CD14-positive monocyte (primary cell): ENCODE measurements around the gene SYNJ2. TPM values are rescaled to one million over a fixed set of nuclear protein-coding genes. Genes with fewer than 3 reads are reported as not detected.

Experiments
- DNase-seq, 3 donors: peaks; one replicate each; pipeline ENCODE4 v3.0.0-alpha.2; 2011 to 2022
- H2AFZ ChIP-seq: 2 replicates; pipeline ENCODE4 v1.6.0; 2012; ENCODE audit warnings: mild to moderate bottlenecking, low read depth, low read length, inconsistent platforms; ENCODE audit not compliant: insufficient read depth, poor library complexity, severe bottlenecking
- H3K27ac ChIP-seq, 2 donors: 1 replicate in 1 of 2; 2 replicates in 1 of 2; pipeline ENCODE4 v1.5.1; 2012 to 2013; ENCODE audit warnings: low read length in 2 of 2, control low read depth in 1 of 2, inconsistent platforms in 1 of 2, low read depth in 1 of 2, mild to moderate bottlenecking in 1 of 2
- H3K27me3 ChIP-seq, 2 donors: one replicate each; pipeline versions ENCODE4 v1.6.0 to v1.6.1; 2011 to 2013; ENCODE audit warnings: low read length in 2 of 2; ENCODE audit not compliant: control insufficient read depth in 2 of 2, insufficient read depth in 2 of 2
- H3K36me3 ChIP-seq, 2 donors: replicated peaks in 1 of 2; 1 replicate in 1 of 2; 2 replicates in 1 of 2; pipeline versions ENCODE4 v1.5.1 to v1.6.1; 2012 to 2013; ENCODE audit warnings: low read length in 2 of 2, control low read depth in 1 of 2, inconsistent platforms in 1 of 2, mild to moderate bottlenecking in 1 of 2; ENCODE audit not compliant: insufficient read depth in 2 of 2, control insufficient read depth in 1 of 2
- H3K4me1 ChIP-seq, 2 donors: 1 replicate in 1 of 2; 2 replicates in 1 of 2; pipeline versions ENCODE4 v1.5.1 to v1.6.1; 2012 to 2013; ENCODE audit warnings: low read length in 2 of 2, control low read depth in 1 of 2, inconsistent platforms in 1 of 2, mild to moderate bottlenecking in 1 of 2, moderate library complexity in 1 of 2; ENCODE audit not compliant: insufficient read depth in 2 of 2, control insufficient read depth in 1 of 2
- H3K4me2 ChIP-seq: replicated peaks from 2 replicates; pipeline ENCODE3; 2012; ENCODE audit warnings: low read length, moderate library complexity, mild to moderate bottlenecking; ENCODE audit not compliant: poor library complexity, severe bottlenecking; ENCODE audit errors: extremely low read depth
- H3K4me3 ChIP-seq, 3 experiments: fragments of 200-600 bp in 1 of 3; sonication (generic) in 1 of 3; replicated peaks in 1 of 3; 1 replicate in 2 of 3; 2 replicates in 1 of 3; pipeline ENCODE4 v1.5.1; 2011 to 2013; ENCODE audit warnings: low read length in 3 of 3, mild to moderate bottlenecking in 3 of 3, control low read depth in 2 of 3, low read depth in 2 of 3, inconsistent platforms in 1 of 3, moderate library complexity in 1 of 3
- H3K79me2 ChIP-seq: 2 replicates; pipeline ENCODE4 v1.6.0; 2012; ENCODE audit warnings: mild to moderate bottlenecking, control low read depth, inconsistent platforms, low read length, moderate library complexity; ENCODE audit not compliant: insufficient read depth
- H3K9ac ChIP-seq: 2 replicates; pipeline ENCODE4 v1.6.0; 2017; ENCODE audit warnings: low read length, mild to moderate bottlenecking; ENCODE audit not compliant: insufficient read depth, poor library complexity, severe bottlenecking
- H3K9me3 ChIP-seq, 2 donors: replicated peaks in 1 of 2; 1 replicate in 1 of 2; 2 replicates in 1 of 2; pipeline versions ENCODE4 v1.5.1 to v1.6.1; 2012 to 2013; ENCODE audit warnings: low read length in 2 of 2, control low read depth in 1 of 2; ENCODE audit not compliant: control insufficient read depth in 1 of 2, insufficient read depth in 1 of 2
- H4K20me1 ChIP-seq: 2 replicates; pipeline ENCODE4 v1.6.0; 2012; ENCODE audit warnings: mild to moderate bottlenecking, low read length, control low read depth, moderate library complexity; ENCODE audit not compliant: insufficient read depth
- H3K27ac Mint-ChIP-seq, 7 donors: one replicate each; pipeline ENCODE4 v1.8.0; 2020; ENCODE audit warnings: mild to moderate bottlenecking in 7 of 7, mixed read lengths in 7 of 7, moderate library complexity in 6 of 7, inconsistent platforms in 2 of 7
- H3K27me3 Mint-ChIP-seq, 3 donors: one replicate each; pipeline ENCODE4 v1.8.0; 2021 to 2022; ENCODE audit warnings: low read depth in 3 of 3, mild to moderate bottlenecking in 3 of 3, mixed read lengths in 3 of 3, moderate library complexity in 3 of 3, inconsistent platforms in 1 of 3
- H3K36me3 Mint-ChIP-seq, 2 donors: one replicate each; pipeline ENCODE4 v1.8.0; 2020; ENCODE audit warnings: mixed read lengths in 2 of 2, inconsistent platforms in 1 of 2, mild to moderate bottlenecking in 1 of 2
- H3K4me1 Mint-ChIP-seq: one replicate; pipeline ENCODE4 v1.8.0; 2020; ENCODE audit warnings: mild to moderate bottlenecking, mixed read lengths
- H3K4me3 Mint-ChIP-seq, 2 donors: one replicate each; pipeline ENCODE4 v1.8.0; 2020; ENCODE audit warnings: mild to moderate bottlenecking in 2 of 2, mixed read lengths in 2 of 2, moderate library complexity in 1 of 2
- H3K9me3 Mint-ChIP-seq, 7 donors: one replicate each; pipeline ENCODE4 v1.8.0; 2020 to 2022; ENCODE audit warnings: mixed read lengths in 7 of 7, mild to moderate bottlenecking in 6 of 7, moderate library complexity in 6 of 7, inconsistent platforms in 2 of 7
- WGBS: methylation state at CpG from one replicate; pipeline ENCODE4 v1.1.5; 2013; ENCODE audit warnings: missing lambda C conversion rate; ENCODE audit not compliant: insufficient coverage; 5-methylcytosine and 5-hydroxymethylcytosine counted together
- intact Hi-C, 2 donors: fragments of 100-400 bp; cut with micrococcal nuclease; formaldehyde crosslinking; loops; one replicate each; pipeline versions ENCODE4 v1.15.0 to v1.15.1; 2023
- polyA plus RNA-seq, 3 donors: library from polyadenylated mRNA; depleted of rRNA in 1 of 3; unstranded in 2 of 3; stranded (reverse) in 1 of 3; fragments of 300-500 nt in 2 of 3; fragments of >200 nt in 1 of 3; fragmentation: Illumina TruSeq in 2 of 3; gene quantifications; 1 replicate in 2 of 3; 2 replicates in 1 of 3; pipeline ENCODE4 v1.2.3, GENCODE V29; 2012 to 2021
- TF ChIP-seq, protein P1 (sequence below): fragments of 200-600 bp; IDR thresholded peaks from one replicate; pipeline ENCODE4 v1.8.0; 2022; ENCODE audit warnings: antibody characterized with exemption, mild to moderate bottlenecking

SYNJ2 gene
- polyA plus RNA-seq, 3 donors, result 0.82 to 2.0 (median 1.6) TPM

DNA sequence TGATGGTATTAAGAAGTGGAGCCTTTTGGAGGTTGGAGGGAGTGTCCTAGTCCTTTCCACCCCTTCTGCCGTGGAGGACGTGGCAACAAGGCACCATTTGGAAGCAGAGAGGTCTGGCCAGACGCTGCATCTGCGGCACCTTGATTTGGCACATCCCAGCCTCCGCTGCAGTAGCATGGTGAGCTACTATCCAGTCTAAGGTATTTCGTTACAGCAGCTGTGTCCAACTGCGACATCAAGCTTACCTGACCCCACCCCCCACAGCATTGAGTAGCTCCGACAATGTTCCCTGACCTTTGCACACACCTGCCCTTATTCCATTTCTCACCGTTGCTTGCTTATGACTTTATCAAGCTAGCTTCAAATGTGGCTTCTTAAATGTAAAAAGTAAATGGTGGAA lies 29.8 kb upstream of the SYNJ2 start:
- TF ChIP-seq, protein P1, sequence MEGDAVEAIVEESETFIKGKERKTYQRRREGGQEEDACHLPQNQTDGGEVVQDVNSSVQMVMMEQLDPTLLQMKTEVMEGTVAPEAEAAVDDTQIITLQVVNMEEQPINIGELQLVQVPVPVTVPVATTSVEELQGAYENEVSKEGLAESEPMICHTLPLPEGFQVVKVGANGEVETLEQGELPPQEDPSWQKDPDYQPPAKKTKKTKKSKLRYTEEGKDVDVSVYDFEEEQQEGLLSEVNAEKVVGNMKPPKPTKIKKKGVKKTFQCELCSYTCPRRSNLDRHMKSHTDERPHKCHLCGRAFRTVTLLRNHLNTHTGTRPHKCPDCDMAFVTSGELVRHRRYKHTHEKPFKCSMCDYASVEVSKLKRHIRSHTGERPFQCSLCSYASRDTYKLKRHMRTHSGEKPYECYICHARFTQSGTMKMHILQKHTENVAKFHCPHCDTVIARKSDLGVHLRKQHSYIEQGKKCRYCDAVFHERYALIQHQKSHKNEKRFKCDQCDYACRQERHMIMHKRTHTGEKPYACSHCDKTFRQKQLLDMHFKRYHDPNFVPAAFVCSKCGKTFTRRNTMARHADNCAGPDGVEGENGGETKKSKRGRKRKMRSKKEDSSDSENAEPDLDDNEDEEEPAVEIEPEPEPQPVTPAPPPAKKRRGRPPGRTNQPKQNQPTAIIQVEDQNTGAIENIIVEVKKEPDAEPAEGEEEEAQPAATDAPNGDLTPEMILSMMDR, result no peak
- Histone ChIP-seq H3K79me2 (no peaks in the 10 kb centered on the region), H3K27me3 (no peaks in the 10 kb centered on the region), H2AFZ (no peak overlapping the region), H3K4me3 (no peak overlapping the region), H3K9ac (no peak overlapping the region), H3K36me3 (no peaks in the 10 kb centered on the region), H3K4me2 (no peak overlapping the region), H3K9me3 (peaks cover 0 to 2% of the 10 kb centered on the region in 2 donors), H3K4me1 (no peaks in the 10 kb centered on the region), H3K27ac (no peak overlapping the region), H4K20me1 (no peaks in the 10 kb centered on the region)
- H3K27ac Mint-ChIP-seq, result no peak overlapping the region
- H3K36me3 Mint-ChIP-seq, result no peaks in the 10 kb centered on the region
- DNase-seq, result no peak
- no peak overlapping the region for H3K4me3 Mint-ChIP-seq
- 97% methylated on average over 6 of the region's 9 CpGs for WGBS
- peaks cover under 1 to 10% (median 4%) of the 10 kb centered on the region in 7 donors for H3K9me3 Mint-ChIP-seq
- intact Hi-C loops, result no loop called here
- H3K4me1 Mint-ChIP-seq, result peaks cover 2% of the 10 kb centered on the region
- peaks cover 6 to 14% (median 7%) of the 10 kb centered on the region in 3 donors for H3K27me3 Mint-ChIP-seq

DNA sequence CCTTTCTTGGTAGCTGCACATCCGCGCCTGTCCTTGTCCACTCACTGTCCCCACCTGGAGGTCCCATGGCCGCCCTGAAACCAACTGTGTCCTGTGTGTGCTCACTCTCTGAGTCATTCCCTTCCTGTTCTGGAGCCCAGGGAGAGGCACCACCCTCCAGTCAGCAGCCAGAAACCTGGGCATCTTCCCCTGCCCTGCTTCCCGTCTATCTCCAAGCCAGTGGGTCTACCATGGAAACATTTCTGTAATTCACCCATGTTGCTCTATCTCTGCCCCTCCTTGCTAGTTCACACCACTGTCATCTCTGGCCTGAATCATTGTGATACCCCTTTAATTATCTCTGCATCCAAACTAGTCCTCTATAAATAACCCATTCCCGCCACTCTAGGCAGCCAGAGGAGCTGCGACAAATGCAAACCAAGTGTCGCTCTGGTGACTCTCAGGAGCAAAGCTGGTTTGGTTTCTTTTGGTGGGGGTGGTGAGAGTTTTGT lies 28.8 kb upstream of the SYNJ2 start:
- Mint-ChIP-seq H3K27me3 (peaks cover 6 to 15% (median 7%) of the 10 kb centered on the region in 3 donors), H3K27ac (peak overlapping the region in 3 of 7 donors; percentile 0 to 47 (median 23)), H3K4me3 (no peak overlapping the region), H3K9me3 (peaks cover 3 to 16% (median 10%) of the 10 kb centered on the region in 7 donors), H3K4me1 (peaks cover 2% of the 10 kb centered on the region), H3K36me3 (no peaks in the 10 kb centered on the region)
- Histone ChIP-seq H3K4me1 (no peaks in the 10 kb centered on the region), H3K9ac (no peak overlapping the region), H3K9me3 (peaks cover 3 to 9% of the 10 kb centered on the region in 2 donors), H3K4me2 (no peak overlapping the region), H4K20me1 (no peaks in the 10 kb centered on the region), H3K4me3 (no peak overlapping the region), H3K27ac (no peak overlapping the region), H2AFZ (no peak overlapping the region), H3K36me3 (no peaks in the 10 kb centered on the region), H3K27me3 (no peaks in the 10 kb centered on the region), H3K79me2 (no peaks in the 10 kb centered on the region)
- intact Hi-C loops, result no loop called here
- TF ChIP-seq, protein P1, result no peak
- 82% methylated on average over 4 of the region's 7 CpGs for WGBS
- no peak for DNase-seq
